GM18502 (cell line): Measurements from ENCODE around the gene DYNC1H1.
A peak's percentile ranks its signal among the peaks of the same experiment; 100 is the strongest.
"Not testable (repeated sequence)": the region's sequence is repeated elsewhere in the genome, so short reads cannot be mapped to it uniquely, and the experiment has no call there.

Experiments used
- ATAC-seq: cut with Tn5 transposase; IDR thresholded peaks from one replicate; pipeline ENCODE4 v1.9.1; 2021; ENCODE audit warnings: mild to moderate bottlenecking; ENCODE audit not compliant: unreplicated experiment, poor library complexity

Gene DYNC1H1

DNA sequence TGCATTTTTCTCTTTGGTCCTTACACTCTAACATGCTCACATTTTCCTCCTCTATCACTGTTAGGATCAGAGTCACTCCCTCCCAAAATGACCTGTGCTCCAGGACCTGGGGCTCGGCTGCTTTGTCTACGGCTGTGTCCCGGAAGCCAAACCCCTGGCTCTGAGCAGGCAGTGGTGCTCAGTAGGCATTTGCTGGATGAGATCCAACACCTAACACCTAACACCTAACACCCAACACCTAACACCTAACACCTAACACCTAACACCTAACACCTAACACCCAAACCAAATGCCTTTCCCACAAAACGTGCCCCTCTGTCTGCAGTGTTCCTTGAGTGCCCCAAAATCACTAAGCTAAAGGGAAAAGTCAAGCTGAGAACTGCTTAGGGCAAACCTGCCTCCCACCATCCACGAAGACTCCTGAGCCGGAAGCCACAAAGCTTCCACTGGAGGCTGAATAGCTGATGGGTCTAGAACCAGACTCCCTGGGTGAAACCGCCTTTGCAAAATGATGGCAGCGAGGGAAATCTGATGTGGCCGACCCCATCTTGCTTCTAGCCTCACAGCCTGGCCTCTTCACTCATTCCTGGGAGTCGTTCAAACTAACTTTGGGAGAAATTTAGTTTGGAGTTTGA is 93.2 kb downstream of the DYNC1H1 start:
- no peak for ATAC-seq

DNA sequence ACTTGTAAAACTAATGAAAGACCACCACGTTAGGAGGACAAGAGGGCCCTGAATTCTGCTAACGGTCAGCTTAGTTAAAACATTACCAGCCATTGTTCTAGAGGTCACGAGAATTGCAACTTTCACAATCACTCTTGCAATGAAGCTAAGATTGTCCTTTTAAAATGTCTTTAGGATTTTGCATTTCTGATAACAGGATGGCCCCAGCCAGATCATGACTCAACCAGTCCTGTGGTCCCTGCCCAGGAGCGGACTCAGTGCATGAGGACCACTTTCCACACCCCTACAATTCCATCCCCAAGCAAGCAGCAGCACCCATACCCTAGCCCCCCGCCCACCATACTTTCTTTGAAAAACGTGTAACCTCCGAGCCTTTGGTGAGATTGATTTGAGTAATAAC is 93.8 kb downstream of the DYNC1H1 start:
- ATAC-seq: no peak

DNA sequence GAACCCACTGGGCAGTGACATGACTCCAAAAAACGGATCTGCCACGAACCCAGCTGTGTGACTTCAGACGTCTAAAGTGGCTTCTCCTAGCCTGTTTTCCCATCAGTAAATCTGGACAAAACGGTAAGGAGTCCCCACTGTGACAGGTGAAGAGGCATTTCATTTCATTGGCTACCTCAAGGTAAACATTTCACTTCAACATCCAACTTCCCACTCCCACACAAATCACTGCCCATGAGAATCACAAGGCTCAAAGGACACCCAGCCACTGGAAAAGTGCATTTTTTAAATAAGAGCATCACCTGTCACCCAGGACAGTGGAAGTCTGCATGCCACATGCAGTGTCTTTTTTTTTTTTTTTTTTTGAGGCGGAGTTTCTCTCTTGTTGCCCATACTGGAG is 94.6 kb downstream of the DYNC1H1 start:
- ATAC-seq: no peak

DNA sequence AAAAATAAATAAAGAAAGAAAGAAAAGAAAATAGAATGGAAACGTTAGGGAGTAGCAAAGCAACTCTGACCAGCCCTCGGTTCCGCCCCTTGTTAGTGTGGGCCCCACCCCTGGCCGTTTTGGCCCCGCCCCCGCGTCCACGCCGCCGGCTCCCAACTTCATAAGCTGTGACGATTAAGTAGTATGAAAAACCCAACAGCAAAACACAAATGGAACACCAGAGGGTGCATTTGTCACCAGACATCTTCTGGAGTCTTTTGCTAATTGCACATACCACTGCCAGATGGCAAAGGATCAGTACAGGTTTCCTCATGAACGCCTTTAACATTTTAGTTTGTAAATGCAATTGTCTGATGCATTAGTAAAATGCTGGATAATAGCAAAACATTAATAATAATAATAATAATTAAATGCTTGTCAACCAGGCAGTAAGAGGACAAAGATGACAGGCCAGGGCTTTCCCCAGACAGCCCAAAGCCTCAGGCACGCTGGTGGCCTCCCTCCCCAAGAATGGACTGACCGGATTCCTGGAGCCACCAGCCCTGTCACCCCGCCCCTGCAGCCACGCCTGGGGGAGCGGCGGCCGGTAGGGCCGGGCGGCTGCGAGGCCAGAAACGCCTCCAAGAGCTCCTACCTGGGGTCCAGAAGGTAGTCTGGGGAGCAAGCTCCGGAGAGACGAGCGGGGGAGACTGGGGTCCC is 98.9 kb downstream of the DYNC1H1 start:
- ATAC-seq: peak; percentile 49

DNA sequence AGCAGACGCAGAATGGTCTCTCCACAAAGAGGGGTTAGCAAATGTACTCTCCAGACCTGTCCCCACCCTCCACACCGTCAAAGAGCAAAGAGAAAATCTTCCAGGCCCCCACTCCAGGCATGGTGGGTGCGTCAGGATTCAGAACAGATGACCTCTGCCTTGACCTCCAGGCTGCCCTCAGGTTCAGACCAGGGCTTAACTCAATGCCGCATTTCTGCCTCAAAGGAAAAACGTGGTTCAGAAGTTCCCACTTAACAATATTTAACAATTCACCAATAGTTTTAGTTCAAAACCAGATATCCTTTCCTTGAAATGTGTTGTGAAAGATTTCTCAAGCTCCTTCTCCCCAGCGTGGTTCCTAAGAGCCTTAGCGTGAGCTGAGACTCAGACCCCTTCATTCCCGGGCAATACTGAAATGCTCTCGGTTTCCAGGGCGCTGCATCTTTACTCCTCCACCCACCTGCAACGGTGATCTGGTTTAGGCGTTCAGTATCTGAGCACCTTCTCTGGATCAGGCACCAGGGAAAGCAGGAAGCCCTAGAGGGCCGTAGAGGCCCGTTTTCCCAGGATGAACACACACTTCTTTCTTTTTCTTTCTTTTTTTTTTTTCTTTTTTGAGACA is 99.5 kb downstream of the DYNC1H1 start:
- no peak for ATAC-seq

DNA sequence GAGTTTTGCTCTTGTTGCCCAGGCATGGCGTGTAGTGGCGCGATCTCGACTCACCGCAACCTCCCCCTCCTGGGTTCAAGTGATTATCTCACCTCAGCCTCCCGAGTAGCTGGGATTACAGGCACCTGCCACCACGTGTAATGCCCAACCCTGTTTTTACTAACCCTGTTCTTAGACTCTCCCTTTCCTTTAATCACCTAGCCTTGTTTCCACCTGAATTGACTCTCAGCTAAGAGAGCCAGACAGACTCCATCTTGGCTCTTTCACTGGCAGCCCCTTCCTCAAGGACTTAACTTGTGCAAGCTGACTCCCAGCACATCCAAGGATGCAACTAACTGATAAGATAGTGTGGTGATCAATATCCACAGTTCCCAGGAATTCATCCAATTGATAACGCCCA is 100.2 kb downstream of the DYNC1H1 start:
- ATAC-seq: not testable (repeated sequence)

DNA sequence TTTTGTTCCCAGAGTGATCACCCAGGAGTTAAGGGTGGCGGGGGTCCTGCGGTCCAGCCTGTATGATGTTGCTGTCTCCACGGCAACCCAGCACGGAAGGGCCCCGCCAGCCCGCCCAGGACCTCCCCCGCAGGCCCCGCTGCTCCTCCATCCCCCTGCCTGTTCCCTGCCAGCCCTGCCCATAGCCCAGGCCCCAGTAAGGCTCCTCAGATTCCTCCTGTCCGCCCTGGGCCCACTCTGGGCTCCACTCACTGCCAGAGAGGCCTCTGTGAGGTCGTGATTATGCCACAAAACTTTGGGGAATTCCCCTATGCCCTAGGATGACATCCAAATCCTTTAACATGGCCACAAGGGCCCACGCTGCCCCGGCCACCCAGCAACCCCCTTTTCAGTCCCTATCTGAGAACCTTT is 101.7 kb downstream of the DYNC1H1 start:
- no peak for ATAC-seq

DNA sequence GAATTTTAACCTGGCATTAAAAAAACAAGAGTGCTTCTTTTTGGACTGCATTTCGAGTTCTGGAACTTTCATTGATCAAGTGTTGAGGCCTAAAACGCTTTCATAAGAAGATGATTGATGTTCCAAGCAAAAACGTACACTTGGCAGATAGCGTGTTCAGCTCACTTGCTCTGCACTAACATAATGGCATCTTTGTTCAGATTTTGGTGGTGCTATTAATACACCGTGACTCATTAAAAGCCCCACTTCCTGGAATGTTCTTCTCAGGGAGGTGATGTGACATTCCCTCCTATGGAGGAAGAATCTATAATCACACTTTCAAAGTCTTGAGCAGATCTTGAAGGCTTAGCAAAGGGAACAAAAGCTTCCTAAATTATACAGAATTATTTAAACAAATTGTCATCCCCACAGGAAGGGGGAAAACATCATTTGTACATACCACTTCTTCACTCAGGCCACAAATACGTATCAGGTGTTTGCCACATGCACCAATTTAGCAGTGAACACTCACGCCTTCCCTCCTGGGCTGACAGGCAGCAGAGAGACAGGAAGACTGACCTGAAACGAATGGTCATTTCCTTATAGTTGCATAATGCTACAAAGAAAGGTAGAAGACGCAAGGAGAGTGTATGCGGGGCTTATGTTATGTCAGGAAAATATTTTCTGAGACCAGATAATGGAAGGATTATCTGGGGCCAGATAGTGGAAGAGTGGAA is 107.1 kb downstream of the DYNC1H1 start:
- no peak for ATAC-seq

DNA sequence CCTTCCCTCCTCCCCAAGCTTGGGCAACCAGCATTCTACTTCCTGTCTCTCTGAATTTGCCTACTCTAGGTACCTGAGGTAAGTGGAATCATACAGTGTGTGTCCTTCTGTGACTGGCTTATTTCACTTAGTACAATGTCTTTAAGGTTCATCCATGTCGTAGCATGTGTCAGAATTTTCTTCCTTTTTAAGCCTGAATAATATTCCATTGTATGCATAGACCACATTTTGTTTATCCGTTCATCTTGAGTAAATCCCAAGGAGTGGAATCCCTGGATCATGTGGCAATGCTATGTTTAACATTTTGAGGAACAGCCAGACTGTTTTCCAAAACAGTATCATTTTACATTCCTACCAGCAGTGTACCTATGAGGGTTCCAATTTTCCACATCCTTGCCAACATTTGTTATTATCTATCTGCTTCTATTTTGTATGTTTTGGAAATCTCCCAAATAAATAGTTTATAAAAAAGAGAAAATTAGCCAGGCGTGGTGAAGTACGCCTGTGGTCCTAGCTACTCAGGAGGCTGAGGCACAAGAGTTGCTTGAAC is 110.1 kb downstream of the DYNC1H1 start:
- ATAC-seq: no peak

DNA sequence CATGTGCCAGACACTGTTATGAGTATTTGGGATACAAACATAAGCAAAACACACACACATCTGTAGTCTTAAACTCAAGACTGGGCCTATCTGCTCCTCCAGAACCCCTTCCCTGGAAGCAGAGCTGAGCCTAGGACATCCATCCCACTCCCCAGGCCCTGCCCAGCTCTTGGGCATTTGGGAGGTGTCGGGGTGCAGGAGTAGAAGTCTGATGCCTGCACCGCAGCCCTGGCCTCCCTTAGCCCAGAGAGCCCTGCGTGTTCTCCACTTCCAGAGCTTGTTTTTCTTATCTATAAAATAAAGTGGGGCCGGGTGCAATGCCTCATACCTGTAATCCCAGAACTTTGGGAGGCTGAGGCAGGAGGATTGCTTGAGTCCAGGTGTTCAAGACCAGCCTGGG is 110.8 kb downstream of the DYNC1H1 start:
- no peak for ATAC-seq

DNA sequence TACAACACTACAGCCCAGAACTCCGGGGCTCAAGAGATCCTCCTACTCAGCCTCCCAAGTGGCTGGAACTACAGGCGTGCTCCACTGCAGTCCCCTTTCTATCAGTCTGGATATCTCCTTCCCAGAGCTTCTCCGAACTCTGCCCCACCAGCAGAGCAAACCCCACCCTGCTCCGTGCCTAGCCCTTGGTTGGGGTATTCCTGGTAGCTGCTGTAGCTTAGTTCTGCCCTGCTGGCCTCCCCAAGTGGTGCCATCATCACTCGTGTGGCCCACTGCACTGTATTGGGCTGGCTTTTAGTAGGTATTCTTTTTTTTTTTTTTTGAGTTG is 113.0 kb downstream of the DYNC1H1 start:
- ATAC-seq: no peak

DNA sequence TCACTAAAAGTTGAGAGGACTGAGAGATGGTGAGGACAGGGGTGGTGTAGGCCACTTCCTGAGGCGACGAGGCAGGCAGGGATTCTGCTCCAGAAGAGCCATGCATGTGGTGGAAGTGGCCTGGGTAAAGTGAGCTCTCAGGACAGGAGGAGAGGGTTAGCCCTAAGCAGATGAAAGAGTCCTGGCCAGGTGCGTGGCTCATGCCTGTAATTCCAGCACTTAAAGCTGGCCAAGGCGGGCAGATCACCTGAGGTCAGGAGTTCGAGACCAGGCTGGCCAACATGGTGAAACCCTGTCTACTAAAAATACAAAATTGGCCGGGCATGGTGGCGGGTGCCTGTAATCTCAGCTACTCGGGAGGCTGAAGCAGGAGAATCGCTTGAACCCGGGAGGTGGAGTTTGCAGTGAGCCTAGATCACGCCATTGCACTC is 114.0 kb downstream of the DYNC1H1 start:
- not testable (repeated sequence) for ATAC-seq

DNA sequence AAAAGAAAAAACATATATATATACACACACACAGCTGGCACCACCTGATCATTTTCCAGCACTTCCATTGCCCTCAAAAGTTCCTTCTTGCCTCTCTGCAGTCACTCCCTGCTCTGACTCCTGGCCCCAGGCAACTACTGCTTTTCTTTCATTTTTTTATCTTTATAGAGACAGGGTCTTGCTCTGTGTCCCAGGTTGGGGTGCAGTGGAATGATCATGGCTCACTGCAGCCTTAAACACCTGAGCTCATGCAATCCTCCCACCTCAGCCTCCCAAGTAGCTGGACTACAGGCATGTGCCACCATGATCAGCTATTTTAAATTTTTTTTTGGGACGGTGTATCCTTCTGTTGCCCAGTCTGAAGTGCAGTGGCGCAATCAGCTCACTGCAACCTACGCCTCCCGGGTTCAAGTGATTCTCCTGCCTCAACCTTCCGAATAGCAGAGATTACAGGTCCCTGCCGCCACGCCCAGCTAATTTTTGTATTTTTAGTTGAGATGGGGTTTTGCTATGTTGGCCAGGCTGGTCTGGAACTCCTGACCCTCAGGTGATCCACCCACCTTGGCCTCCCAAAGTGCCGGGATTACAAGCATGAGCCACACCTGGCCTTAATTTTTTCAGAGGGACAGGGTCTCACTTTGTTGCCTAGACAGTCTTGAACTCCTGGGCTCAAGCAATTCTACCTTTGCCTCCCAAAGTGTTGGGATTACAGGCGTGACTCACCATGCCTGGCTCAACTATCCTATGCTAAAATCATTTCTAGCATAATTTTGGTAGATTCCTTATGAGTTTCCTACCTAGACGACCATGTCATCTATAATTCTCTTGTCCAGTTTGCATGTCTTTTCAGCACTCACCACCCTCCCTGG is 114.7 kb downstream of the DYNC1H1 start:
- no peak for ATAC-seq

DNA sequence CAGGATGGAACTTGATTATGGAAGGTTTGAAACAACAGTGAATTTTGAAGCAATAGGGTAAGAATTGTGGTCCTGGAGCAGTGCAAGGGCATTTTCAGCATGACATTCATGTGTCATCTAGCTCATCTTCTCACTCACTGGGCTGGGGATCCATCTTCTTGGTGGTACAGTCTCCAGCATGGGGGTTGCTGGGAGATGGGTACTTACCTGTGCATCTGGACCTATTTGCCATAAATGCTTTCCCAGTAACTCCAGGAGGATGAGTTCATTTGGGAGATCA is 115.3 kb downstream of the DYNC1H1 start:
- no peak for ATAC-seq

DNA sequence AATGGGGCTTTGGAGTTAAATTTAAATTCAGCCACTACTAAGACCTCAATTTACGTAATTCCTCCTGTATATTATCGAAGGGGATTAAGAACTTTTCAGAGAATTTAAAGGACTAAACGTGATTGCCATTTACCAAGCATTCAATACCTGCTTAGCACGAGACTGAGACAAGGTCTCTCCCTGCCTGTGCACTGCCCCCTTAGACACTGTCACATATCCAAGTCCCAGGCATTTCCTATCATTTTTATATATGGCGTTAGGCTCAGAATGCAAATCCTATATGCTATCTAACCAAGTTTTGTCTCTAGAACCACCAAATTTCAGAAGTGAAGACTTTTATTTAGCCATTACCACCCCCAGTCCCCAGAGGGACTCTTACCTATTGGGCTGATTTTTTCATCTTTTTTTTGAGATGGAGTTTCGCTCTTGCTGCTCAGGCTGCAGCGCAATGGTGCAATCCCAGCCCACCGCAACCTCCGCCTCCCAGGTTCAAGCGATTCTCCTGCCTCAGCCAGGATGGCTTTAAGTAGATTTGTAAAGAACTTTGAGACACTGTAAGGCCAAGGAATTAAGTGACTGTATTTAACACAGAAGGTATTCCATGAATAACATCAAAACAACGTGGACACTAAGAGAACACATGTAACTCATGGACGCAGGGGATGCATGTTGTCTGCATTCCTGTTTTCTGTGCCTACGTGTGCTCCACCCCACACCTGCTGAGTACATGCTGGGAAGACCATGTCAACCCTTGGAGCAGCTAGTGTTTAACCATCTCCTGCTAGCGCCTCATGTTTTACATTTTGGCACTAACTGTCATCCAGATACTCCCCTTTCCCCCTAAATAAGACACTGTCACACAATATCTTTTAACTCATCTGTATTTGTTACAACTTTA is 116.1 kb downstream of the DYNC1H1 start:
- ATAC-seq: no peak

DNA sequence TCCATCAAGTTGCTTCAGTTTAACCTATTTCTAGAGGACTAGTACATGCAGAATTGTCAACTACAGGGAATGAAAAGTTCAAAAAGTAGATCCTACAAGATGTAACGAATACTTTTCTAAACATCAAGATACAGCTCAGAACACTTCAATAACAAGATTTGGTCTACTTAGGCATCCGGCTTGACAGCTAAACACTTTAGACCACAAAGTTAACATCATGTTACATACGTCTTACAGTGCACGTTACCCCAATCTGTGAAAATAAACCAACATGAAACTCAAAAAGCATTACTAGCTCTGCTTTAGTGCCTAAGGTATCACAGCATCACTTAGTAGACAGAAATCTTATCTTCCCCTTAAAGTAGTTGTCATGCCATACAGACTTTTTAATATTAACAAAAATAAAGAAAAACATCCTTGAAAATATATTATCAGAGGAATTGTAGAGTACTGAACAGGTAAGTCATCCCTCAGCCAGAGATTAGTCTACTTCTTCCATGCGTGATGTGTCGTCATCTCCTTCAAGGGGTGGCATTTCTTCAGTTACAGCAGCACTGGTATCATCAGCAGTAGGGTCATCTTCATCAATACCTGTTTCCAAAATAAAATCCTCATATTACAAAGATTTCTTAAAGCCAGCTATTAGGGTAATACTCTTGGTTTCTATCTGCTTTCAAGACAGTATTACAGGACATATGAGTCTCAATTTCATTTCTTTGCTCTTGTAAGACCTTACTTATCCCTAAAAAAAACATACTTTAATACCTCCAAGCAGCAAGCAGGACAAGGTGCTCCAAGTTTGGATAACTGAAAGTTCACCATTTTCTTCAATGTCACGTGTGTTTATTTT is 117.1 kb downstream of the DYNC1H1 start:
- ATAC-seq: no peak

DNA sequence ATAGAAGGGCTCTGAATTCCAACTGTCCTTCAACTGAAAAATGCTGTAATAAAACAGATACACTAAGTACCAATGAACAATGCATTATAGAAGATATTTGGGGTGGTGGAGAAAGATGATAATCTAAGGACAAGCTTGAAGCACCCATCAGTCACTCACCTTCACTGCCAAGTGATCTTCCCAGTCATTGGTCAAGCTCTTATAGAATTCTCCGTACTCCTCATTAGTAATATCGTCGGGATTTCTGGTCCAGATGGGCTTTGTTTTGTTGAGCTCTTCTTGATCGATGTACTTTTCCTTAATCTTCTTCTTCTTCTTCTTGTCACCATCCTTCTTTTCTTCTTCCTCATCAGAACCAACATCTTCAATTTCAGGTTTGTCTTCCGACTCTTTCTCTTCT is 120.1 kb downstream of the DYNC1H1 start:
- ATAC-seq: not testable (repeated sequence)

DNA sequence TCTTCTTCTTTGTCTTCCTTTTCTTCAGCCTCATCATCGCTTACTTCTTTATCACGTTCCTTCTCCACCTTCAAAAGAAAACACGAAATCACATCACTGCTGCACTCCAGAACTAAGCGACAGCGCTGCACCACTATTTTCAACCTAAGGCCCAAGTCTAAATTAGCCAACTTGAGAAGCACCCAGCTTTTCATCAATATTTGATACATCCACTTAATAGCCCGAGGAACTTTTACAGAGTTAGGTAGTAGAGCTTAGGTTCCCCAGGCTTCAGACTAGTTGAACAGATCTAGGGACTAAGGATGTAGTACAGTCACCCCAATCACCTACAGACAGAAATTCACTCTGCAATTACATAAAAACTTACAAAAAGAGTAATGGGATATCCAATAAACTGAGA is 120.6 kb downstream of the DYNC1H1 start:
- ATAC-seq: no peak
